Tibial artery (tissue), 4 donors: ENCODE data around the gene MBNL2.

ENCODE experiments used
- DNase-seq, 2 donors: peaks; one replicate each; pipeline ENCODE4 v3.0.0-alpha.2; 2019
- H3K27ac ChIP-seq, 2 donors: fragments of 200-600 bp; sonication (generic) in 1 of 2; 1 replicate in 1 of 2; 2 replicates in 1 of 2; pipeline ENCODE4 v1.5.1; 2018 to 2019; ENCODE audit warnings: mild to moderate bottlenecking in 1 of 2
- H3K27me3 ChIP-seq, 2 donors: fragments of 200-600 bp; sonication (generic) in 1 of 2; one replicate each; pipeline versions ENCODE4 v1.5.1 to v1.6.0; 2016 to 2019
- H3K36me3 ChIP-seq, 3 donors: fragments of 200-600 bp; sonication (generic) in 2 of 3; one replicate each; pipeline ENCODE4 v1.5.1; 2016 to 2019; ENCODE audit warnings: mild to moderate bottlenecking in 2 of 3
- H3K4me1 ChIP-seq, 4 donors: fragments of 200-600 bp; sonication (generic) in 2 of 4; 1 replicate in 3 of 4; 2 replicates in 1 of 4; pipeline ENCODE4 v1.5.1; 2016 to 2019
- H3K4me3 ChIP-seq, 2 donors: fragments of 200-600 bp; sonication (generic) in 1 of 2; 1 replicate in 1 of 2; 2 replicates in 1 of 2; pipeline ENCODE4 v1.5.1; 2018 to 2019; ENCODE audit warnings: mild to moderate bottlenecking in 2 of 2
- H3K9me3 ChIP-seq, 3 donors: fragments of 200-600 bp; sonication (generic) in 1 of 3; one replicate each; pipeline ENCODE4 v1.5.1; 2016 to 2019
- CTCF ChIP-seq, 2 experiments: fragments of 200-600 bp in 1 of 2; fragments of 450-650 bp in 1 of 2; IDR thresholded peaks; one replicate each; pipeline ENCODE4 v1.5.1; 2017 to 2019; ENCODE audit warnings: antibody characterized with exemption in 2 of 2, mild to moderate bottlenecking in 1 of 2, moderate library complexity in 1 of 2
- intact Hi-C: fragments of 100-400 bp; cut with DNase I; formaldehyde crosslinking; loops from one replicate; pipeline ENCODE4 v1.15.0; 2023; ENCODE audit warnings: low total_unique reads

MBNL2 gene

GRCh38 chr13:97371486-97372109, 149.5 kb downstream of the MBNL2 start:
- TF ChIP-seq CTCF (IDR thresholded peaks at IDR 0.05) = no peak
- intact Hi-C loops = no loop called here
- H3K9me3 ChIP-seq = no peaks in the 10 kb centered on the region
- H3K27me3 ChIP-seq = no peaks in the 10 kb centered on the region
- peaks cover 33 to 48% (median 35%) of the 10 kb centered on the region in 3 donors for H3K36me3 ChIP-seq
- no peak overlapping the region for H3K27ac ChIP-seq
- H3K4me3 ChIP-seq = no peak overlapping the region
- H3K4me1 ChIP-seq = peaks cover 0 to 23% (median 2%) of the 10 kb centered on the region in 4 donors
- no peak for DNase-seq

GRCh38 chr13:97372936-97373335, 150.8 kb downstream of the MBNL2 start:
- Histone ChIP-seq H3K27me3 (no peaks in the 10 kb centered on the region), H3K36me3 (peaks cover 29 to 47% (median 35%) of the 10 kb centered on the region in 3 donors), H3K4me3 (no peak overlapping the region), H3K9me3 (no peaks in the 10 kb centered on the region), H3K4me1 (peaks cover 0 to 10% (median 2%) of the 10 kb centered on the region in 4 donors), H3K27ac (no peak overlapping the region)
- intact Hi-C loops = no loop called here
- TF ChIP-seq CTCF (IDR thresholded peaks at IDR 0.05) = no peak
- DNase-seq = no peak

- DNase-seq = no peak
- no peak for TF ChIP-seq CTCF (IDR thresholded peaks at IDR 0.05)
- no peak overlapping the region for H3K4me3 ChIP-seq
- intact Hi-C loops = no loop called here
- no peaks in the 10 kb centered on the region for H3K27me3 ChIP-seq
- H3K27ac ChIP-seq = no peak overlapping the region
- H3K36me3 ChIP-seq = peaks cover 25 to 47% (median 35%) of the 10 kb centered on the region in 3 donors
- H3K4me1 ChIP-seq = peaks cover 0 to 1% (median 0%) of the 10 kb centered on the region in 4 donors
- no peaks in the 10 kb centered on the region for H3K9me3 ChIP-seq
Observed at GRCh38 chr13:97373787-97374186, 151.7 kb downstream of the MBNL2 start.

- H3K9me3 ChIP-seq = no peaks in the 10 kb centered on the region
- no peaks in the 10 kb centered on the region for H3K27me3 ChIP-seq
- intact Hi-C loops = no loop called here
- H3K4me1 ChIP-seq = no peaks in the 10 kb centered on the region
- H3K4me3 ChIP-seq = no peak overlapping the region
- no peak for DNase-seq
- H3K27ac ChIP-seq = no peak overlapping the region
- no peak for TF ChIP-seq CTCF (IDR thresholded peaks at IDR 0.05)
- peaks cover 27 to 48% (median 36%) of the 10 kb centered on the region in 3 donors for H3K36me3 ChIP-seq
Observed at GRCh38 chr13:97376981-97377380, 154.8 kb downstream of the MBNL2 start.

GRCh38 chr13:97379386-97379785, 157.3 kb downstream of the MBNL2 start:
- Histone ChIP-seq H3K4me3 (no peak overlapping the region), H3K9me3 (no peaks in the 10 kb centered on the region), H3K27ac (no peak overlapping the region), H3K4me1 (peaks cover 0 to 6% (median 0%) of the 10 kb centered on the region in 4 donors), H3K36me3 (peaks cover 33 to 56% (median 34%) of the 10 kb centered on the region in 3 donors), H3K27me3 (no peaks in the 10 kb centered on the region)
- intact Hi-C loops = no loop called here
- DNase-seq = no peak
- TF ChIP-seq CTCF (IDR thresholded peaks at IDR 0.05) = no peak
